ENCODE data around the gene COL5A1. TPM values are rescaled to one million over a fixed set of nuclear protein-coding genes. Genes with fewer than 3 reads are reported as not detected.

COL5A1 gene
- total RNA-seq, 1 donor = 188 TPM

DNA sequence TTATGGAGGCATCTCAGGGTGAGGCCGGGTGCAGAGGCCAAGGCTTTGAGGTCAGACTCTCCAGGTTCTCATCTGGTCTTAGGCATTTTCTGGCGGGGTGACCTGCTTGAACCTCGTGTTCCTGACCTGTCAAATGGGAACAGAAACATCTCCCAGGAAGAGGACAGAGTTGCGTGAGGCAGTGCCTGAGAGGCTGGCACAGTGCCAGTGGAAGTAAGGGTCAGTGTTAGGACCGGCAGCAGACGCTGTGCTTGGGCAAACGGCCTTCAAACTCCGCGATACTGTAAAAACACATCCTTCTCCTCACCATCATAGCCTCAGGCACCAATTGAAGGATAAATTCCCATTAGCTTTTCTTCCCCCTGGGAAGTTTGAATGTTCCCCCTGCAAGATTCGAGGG, 183.4 kb downstream of the COL5A1 start:
- no peak for DNase-seq (ENCODE audit: low read depth)
- no peak for TF ChIP-seq CTCF (IDR thresholded peaks at IDR 0.05; ENCODE audit: insufficient read depth, low read length)
- no peak overlapping the region for H3K4me3 ChIP-seq (ENCODE audit: low read depth, low read length)

DNA sequence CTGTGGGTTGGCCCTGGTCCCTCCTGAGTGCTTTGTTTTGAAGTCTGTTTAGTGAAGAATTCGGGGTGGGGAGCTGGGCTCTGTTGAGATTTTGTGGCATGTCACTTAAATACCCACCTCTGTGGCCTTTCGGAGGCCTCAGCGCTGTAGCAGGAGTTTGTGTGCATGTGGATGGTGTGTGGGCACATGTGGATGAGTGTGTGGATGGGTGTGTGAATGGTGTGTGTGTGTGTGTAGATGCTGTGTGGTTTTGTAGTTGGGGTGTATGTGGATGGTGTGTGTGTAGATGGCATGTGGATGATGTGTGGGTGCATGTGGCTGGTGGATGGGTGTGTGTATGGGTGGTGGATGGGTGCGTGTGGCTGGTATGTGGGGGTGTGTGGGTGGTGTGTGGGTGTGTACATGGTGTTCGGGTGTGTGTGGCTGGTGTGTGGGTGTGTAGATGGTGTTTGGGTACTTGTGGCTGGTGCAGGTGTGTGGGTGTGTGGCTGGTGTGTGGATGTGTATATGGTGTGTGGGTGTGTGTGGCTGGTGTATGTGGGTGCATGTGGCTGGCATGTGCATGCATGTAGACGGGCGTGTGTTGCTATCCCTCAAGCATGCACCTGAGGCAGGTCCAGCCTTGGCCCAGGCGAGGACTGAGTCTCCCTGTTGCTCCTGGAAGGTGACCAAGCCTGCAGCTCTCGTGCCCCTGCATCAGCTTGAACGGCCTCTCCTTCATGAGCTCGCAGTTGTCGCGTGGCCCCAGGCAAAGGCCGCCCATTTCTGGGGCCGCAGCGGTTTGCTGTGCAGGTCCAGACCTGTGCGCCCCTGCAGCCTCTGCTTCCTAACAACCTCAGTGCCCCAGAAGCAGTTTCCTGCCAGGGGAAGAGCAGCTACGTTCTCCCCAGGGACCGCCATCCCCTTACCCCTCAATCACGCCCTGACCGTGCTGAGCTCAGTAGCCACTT, 185.0 kb downstream of the COL5A1 start:
- no peak for TF ChIP-seq CTCF (IDR thresholded peaks at IDR 0.05; ENCODE audit: insufficient read depth, low read length)
- H3K4me3 ChIP-seq (ENCODE audit: low read depth, low read length) = no peak overlapping the region
- no peak for DNase-seq (ENCODE audit: low read depth)

GRCh38 chr9:134827559-134827958, 186.0 kb downstream of the COL5A1 start:
- no peak for DNase-seq (ENCODE audit: low read depth)
- no peak for TF ChIP-seq CTCF (IDR thresholded peaks at IDR 0.05; ENCODE audit: insufficient read depth, low read length)
- H3K4me3 ChIP-seq (ENCODE audit: low read depth, low read length) = no peak overlapping the region

GRCh38 chr9:134827993-134828392, 186.4 kb downstream of the COL5A1 start:
- TF ChIP-seq CTCF (IDR thresholded peaks at IDR 0.05; ENCODE audit: insufficient read depth, low read length) = no peak
- H3K4me3 ChIP-seq (ENCODE audit: low read depth, low read length) = no peak overlapping the region
- DNase-seq (ENCODE audit: low read depth) = no peak

- no peak for TF ChIP-seq CTCF (IDR thresholded peaks at IDR 0.05; ENCODE audit: insufficient read depth, low read length)
- no peak for DNase-seq (ENCODE audit: low read depth)
- no peak overlapping the region for H3K4me3 ChIP-seq (ENCODE audit: low read depth, low read length)
Measured at GRCh38 chr9:134828892-134829291, 187.3 kb downstream of the COL5A1 start.

GRCh38 chr9:134829356-134829937, 187.8 kb downstream of the COL5A1 start:
- TF ChIP-seq CTCF (IDR thresholded peaks at IDR 0.05; ENCODE audit: insufficient read depth, low read length) = no peak
- no peak for DNase-seq (ENCODE audit: low read depth)
- no peak overlapping the region for H3K4me3 ChIP-seq (ENCODE audit: low read depth, low read length)
